HepG2 (cell line): ENCODE data around the gene STEAP1B.

Experiments used
- ARID3A ChIP-seq: IDR thresholded peaks from 2 replicates; pipeline ENCODE4 v1.6.1; 2012; ENCODE audit warnings: low read depth, low read length, improper control_type of control experiment
- CTCF ChIP-seq: sonication (generic); formaldehyde crosslinking; IDR thresholded peaks from 2 replicates; pipeline ENCODE4 v1.5.0; 2020; ENCODE audit warnings: mild to moderate bottlenecking, missing genetic modification reagents, moderate library complexity
- GATAD1 ChIP-seq: IDR thresholded peaks from 2 replicates; pipeline ENCODE4 v1.6.1; 2016; ENCODE audit warnings: missing genetic modification reagents, missing compliant biosample characterization
- GLI4 ChIP-seq: sonication (generic); formaldehyde crosslinking; IDR thresholded peaks from 2 replicates; pipeline ENCODE4 v1.5.1; 2020; ENCODE audit warnings: missing genetic modification reagents, mild to moderate bottlenecking, moderate library complexity, borderline replicate concordance
- RBM22 ChIP-seq: fragments of 200-400 bp; formaldehyde crosslinking; optimal IDR thresholded peaks from 2 replicates; pipeline ENCODE3; 2017; ENCODE audit warnings: mild to moderate bottlenecking, low read length, moderate library complexity
- TGIF2 ChIP-seq: IDR thresholded peaks from 2 replicates; pipeline ENCODE4 v1.6.1; 2016; ENCODE audit warnings: control low read depth, missing compliant biosample characterization
- YY1 ChIP-seq: IDR thresholded peaks from 2 replicates; pipeline ENCODE4 v1.6.1; 2011; ENCODE audit warnings: low read length, low read depth, moderate library complexity, mild to moderate bottlenecking; ENCODE audit not compliant: insufficient read depth, insufficient replicate concordance
- ZBTB26 ChIP-seq: IDR thresholded peaks from 2 replicates; pipeline ENCODE4 v1.6.1; 2016; ENCODE audit warnings: missing compliant biosample characterization, missing genetic modification reagents, borderline replicate concordance

GRCh38 chr7:22420973-22421635, 78.9 kb downstream of the STEAP1B start:
- TF ChIP-seq GATAD1 (CRISPR knock-in tag) (no peak), CTCF (CRISPR knock-in tag) (no peak), RBM22 (no peak), GLI4 (CRISPR knock-in tag) (no peak), ZBTB26 (CRISPR knock-in tag) (no peak), YY1 (no peak), TGIF2 (CRISPR knock-in tag) (no peak), ARID3A (no peak)
